CD4-positive, alpha-beta T cell treated with Interleukin-10 for 1 hour (primary cell): ENCODE data around the gene TOP3B.

Experiments
- DNase-seq: peaks from one replicate; pipeline ENCODE4 v3.0.0-alpha.2; 2020

The TOP3B gene, protein sequence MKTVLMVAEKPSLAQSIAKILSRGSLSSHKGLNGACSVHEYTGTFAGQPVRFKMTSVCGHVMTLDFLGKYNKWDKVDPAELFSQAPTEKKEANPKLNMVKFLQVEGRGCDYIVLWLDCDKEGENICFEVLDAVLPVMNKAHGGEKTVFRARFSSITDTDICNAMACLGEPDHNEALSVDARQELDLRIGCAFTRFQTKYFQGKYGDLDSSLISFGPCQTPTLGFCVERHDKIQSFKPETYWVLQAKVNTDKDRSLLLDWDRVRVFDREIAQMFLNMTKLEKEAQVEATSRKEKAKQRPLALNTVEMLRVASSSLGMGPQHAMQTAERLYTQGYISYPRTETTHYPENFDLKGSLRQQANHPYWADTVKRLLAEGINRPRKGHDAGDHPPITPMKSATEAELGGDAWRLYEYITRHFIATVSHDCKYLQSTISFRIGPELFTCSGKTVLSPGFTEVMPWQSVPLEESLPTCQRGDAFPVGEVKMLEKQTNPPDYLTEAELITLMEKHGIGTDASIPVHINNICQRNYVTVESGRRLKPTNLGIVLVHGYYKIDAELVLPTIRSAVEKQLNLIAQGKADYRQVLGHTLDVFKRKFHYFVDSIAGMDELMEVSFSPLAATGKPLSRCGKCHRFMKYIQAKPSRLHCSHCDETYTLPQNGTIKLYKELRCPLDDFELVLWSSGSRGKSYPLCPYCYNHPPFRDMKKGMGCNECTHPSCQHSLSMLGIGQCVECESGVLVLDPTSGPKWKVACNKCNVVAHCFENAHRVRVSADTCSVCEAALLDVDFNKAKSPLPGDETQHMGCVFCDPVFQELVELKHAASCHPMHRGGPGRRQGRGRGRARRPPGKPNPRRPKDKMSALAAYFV

DNA sequence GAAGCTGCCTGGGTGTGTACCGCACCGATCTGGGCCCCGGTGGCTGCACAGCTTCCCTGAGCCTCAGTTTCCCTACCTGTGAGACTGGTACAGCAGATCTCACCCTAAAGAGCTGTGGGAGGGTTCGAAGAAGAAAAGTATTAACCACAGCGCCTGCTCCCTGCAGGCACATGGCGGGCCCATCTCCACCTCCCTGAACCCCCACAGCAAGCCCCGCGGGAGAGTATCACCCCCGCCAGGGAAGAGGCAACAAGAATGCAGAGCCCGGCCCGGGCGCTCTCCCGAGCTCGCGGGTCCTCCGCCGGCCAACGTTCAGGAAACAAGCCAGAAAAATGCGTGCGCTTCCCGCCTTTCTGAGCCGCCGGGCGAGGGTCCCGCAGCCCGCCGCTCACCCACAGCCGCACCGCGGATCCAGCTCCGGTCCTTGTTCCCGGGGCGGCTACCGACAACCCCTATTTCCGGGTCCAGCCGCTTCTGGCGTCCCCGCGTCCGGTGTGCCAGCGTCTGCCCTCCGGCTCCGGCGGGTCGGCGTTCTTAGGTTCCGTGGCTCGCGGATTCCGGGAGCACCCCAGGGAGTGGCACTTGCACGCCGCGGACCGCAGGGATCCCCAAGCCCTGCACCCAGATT is at the start of gene TOP3B:
TSS of gene TOP3B (minus strand) at position 450 of the 628 bp plus-strand sequence. CDS start 7,078 bp downstream, outside the sequence.
- peak; percentile 82 for DNase-seq

DNA sequence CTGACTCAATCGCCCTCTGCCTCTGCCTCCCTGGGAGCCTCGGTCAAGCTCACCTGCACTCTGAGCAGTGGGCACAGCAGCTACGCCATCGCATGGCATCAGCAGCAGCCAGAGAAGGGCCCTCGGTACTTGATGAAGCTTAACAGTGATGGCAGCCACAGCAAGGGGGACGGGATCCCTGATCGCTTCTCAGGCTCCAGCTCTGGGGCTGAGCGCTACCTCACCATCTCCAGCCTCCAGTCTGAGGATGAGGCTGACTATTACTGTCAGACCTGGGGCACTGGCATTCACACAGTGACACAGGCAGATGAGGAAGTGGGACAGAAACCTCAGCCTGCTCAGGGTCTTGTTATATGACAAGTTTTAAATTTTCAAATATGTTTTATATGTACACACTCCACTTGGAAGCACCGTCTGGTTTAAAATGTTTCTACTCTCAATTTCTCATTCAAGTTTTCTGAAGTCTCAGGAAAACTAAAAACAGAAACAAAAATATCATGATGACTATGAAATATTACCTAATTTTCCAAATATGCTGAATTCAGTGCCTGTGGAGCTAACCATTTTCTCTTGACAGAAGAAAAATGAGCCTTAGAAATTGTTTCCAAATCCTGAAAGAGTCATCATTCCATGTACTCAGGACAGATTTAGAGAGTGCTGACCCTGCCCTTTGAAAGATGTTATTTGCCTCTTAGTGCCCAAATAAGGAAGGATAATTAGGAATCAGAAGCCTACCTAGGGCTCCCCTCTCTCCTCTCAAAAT is 48.8 kb upstream of the TOP3B start:
- no peak for DNase-seq

DNA sequence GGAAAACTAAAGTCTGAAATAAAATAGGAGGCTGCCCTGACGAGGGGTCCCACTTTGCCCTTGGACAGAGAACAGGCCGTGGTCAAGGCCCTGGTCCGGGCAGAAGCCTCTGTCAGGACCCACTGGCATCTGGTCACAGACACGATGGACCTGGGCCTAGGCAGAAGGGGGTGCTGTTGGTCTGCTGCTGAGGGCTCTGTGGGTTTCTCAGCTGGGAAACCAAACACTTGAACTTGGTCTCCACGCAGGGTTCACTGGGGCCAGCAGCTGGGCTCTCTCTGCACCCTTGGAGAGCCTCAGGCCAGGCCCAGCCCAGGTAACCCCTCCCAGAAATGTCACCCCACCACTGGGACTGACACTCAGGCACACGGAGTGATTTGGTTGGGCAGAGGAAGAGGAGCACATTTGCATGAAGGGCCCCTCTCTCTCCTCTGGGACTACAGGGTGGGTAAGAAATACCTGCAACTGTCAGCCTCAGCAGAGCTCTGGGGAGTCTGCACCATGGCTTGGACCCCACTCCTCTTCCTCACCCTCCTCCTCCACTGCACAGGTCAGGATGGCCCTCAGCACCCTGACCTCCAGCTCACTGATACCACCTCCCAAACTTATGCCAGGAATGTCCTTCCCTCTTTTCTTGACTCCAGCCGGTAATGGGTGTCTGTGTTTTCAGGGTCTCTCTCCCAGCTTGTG is 48.1 kb upstream of the TOP3B start:
- no peak for DNase-seq

DNA sequence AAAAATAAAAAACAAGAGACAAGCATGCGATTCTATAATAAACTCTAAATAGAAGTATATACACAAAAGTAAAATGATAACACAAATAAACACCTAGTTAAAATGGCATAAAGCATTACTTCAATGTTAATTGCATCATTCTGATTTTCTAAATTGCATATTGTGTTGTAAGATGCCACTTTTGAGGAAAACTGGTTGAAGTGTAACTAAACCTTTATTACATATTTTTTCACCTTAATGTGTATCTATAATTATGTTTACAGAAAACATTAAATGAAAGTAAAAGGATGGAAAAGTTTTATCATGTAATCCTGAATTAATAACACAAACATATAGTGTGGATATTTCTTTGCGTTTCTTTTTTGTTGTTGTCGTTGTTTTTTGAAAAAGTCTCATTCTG is 45.4 kb upstream of the TOP3B start:
- DNase-seq = no peak

DNA sequence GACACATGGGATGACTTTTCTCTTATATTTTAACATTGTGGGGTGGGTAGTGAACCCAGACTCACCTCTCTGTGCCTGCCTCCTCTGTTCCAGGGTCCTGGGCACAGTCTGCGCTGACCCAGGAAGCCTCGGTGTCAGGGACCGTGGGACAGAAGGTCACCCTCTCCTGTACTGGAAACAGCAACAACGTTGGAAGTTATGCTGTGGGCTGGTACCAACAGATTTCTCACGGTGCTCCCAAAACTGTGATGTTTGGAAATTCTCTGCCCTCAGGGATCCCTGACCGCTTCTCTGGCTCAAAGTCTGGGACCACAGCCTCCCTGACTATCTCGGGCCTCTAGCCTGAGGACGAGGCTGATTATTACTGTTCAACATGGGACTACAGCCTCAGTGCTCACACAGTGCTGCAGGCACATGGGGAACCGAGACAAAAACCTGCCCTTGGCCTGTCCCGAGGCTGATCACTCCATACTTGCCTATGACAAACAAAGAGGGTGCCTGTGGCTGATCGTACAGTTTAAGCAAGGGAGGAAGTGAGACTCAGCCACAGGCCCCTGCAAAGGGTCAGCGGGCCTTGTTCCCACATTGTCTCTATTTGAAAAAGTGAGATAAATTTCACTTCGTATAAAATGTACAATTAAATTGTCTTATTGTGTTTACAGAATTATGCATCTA is 43.7 kb upstream of the TOP3B start:
- DNase-seq = no peak

DNA sequence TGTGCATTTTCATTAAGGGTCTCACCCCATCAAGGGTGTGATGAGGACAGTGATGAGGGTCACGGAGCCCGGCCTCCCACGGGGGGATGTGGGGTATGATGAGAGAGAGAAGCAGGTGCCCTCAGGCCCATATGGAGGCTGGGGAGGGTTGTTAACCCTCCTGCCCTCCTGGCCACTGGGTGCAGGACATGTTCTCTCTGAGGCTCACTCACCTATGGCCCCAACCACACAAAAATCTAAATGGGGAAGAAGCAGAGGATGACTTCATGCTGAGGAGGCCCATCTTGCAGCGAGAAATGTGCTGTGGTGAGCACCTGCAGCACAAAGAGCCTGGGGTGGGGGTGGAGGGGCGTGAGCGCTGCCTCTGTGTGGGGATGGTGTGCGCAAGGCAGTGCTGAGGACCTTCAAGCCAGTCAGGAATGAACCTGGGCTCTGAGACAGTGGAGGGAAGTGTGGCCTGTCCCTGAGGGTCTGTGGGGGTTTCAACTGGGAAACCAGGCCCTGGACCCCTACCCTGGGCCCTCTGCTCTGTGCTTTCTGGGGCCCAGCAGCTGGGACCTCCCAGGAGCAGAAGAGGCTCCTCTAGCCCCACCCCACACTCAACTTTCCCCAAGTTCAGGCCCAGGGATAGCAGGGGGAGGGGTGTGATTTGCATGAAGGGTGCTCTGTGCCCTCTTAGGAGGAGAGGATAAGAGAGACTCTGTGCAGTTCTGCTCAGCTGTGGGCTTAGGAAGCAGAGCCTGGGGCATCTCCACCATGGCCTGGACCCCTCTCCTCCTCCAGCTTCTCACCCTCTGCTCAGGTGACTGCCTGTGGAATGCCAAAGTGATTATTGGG is 43.0 kb upstream of the TOP3B start:
- DNase-seq = no peak

DNA sequence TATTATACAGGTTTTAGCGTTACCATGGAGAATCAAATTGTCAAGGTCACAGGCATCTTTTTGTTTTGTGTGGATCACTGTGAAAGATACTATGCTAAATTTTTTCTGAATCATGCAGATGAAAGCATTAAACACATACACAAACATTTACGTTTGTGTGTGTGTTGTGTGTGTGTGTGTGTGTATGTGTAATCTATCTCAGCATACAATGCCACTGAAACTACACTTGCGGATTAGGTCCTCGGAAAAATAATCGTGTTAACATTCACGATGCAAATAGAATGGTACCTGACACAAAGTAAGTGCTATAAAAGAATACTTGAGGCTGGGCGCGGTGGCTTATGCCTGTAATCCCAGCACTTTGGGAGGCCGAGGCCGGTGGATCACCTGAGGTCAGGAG is 41.9 kb upstream of the TOP3B start:
- no peak for DNase-seq

DNA sequence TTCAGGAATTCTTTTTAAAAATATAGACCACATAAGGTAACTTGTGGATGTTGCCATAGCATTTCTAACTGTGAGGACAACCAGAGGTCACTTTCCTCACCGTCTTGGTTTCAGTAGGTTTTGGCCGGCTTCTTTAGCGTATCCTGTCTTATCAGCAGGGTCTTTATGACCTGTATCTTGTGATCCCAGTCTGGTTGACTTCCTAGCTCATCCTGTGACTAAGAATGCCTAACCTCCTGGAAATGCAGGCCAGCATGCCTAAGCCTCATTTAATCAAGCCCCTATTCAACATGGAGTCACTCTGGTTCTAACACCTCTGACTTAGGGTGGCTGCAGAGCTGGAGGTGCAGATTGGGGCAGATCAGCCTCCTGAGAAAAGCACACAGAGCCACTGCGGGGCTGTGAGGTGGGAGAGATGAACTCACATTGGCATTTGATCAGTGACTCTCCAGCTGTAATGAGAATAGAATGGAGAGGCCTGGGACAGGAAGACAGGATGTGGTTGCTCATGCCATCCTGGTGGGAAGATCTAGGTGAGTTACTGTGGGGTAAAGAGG is 41.1 kb upstream of the TOP3B start:
- no peak for DNase-seq

DNA sequence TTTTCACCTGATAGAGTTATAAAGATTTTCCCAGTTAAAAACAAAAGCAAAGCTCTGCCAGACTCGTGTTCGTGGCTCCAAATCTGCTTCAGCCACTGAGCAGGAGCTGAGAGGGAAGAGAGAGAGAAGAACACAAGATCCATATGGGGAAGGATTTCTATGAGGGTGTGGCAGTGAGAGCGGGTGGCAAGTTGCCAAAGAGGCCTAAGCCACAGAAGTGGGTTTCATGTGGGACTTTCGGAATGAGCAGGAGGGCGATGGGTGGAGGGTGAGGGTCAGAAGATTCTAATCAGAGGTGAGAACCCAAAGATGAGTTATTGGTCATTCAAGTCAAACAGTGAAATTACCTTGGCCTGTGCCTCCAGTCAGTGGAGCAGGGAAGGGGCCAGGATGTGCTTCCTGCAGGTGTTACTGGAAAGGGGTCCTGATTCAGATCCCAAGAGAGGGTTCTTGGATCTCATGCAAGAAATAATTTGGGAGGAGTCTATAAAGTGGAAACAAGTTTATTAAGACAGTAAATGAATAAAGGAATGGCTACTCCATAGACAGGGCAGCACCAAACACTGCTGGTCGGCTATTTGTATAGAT is 40.5 kb upstream of the TOP3B start:
- DNase-seq = no peak

DNA sequence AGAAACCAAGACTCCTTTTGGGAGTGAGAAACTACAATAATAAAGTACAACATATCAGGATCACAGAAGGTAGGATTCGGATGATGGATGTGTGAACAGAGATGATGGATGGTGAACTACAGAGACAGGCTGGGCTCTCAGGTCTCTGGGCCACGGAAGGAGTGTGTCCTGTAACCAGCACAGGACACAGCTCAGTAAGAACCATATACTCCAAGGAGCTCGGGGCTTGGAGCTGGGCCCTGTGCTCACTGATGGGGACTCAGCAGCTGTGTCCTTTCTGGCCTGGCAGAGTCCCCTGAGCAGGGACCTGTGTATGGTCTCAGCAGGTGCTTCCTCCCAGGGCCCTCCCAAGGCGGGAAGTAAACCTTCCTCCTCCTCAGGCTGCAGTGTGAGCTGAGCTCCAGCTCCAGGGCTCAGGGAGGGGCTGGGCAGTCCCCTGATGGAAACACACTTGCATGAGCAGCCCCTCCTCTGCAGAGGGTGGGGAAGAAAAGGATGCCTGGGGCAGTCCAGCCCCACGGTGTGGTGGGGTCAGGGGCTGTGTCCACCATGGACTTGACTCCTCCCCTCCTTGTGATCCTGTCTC is 39.8 kb upstream of the TOP3B start:
- DNase-seq = no peak

DNA sequence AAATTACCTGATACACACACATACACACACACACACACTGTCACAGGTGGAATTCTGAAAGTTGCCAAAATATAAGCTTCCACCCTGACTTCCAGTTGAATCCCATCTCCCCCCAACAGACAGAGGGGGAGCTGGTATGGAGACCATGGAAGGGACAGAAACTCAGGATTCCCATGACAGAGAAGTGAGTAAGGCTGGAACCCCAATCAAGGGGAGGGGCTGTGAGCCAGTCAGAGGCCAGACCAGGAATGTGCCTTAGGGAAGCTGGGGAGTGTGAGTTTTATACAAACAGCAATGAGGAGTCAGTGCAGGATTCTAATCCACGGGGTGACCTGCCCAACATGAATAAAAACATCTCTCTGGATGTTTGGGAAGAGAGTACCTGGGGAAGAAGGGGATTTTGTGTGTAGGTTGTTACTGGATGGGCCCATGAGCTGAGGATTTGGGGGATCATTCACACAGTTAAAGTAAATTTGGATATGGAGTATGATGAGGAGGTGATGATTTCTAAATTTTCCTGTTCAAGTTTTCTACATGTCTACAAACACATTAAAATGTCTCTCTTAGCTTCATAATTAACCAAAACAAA is 38.7 kb upstream of the TOP3B start:
- DNase-seq = no peak

DNA sequence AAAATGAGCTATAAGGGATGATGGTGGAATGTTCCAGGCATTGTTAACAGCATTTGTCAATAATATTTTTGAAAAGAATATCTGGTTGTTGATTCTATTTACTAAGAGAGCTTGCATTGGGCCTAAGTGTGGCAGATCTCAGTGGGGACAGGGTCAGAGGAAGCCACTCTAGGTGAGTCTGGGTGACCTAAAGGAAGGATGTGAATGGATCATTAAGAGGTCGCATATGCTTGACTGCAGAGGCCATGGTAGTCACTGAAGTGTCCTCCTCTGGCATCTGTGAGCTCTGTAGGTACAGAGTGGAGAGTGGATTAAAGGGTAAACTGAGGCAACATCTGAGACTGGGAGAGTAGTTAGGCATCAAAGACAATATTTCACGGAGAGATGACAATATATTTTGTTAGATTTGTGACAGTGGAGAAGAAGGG is 37.9 kb upstream of the TOP3B start:
- no peak for DNase-seq

DNA sequence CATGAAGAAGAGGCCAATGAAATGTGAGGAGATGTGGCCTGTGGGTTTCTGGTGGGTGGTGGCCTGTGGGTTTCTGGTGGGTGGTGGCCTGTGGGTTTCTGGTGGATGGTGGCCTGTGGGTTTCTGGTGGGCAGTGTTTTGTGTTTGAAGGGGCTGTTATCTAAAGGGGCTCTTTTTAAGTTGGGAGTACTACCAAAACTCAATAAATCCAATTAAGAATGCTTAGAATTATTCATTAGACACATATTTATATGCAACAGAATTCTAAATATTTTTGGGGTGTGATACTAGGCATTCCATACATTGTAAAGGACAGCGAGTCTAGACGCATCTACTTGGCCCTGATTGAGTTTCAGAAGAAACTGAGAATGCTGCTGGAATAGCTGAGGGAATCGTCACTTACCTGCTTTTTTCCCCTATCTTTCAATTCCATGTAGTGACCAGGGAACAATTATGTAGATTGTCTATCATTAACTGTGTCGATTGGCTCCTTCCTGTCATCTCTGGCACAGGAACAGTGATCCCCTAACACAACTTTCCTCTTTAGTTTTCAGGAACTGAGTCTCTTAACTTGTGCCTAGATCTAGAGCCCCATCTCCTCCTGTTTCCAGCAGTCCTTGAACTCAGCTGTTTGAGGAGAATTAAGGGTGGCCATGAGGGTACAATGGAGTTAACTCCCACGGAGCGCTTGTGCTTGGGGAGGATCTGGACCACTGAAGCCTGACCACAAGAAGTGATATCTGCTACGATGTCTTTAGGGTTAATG is 37.3 kb upstream of the TOP3B start:
- DNase-seq = no peak

DNA sequence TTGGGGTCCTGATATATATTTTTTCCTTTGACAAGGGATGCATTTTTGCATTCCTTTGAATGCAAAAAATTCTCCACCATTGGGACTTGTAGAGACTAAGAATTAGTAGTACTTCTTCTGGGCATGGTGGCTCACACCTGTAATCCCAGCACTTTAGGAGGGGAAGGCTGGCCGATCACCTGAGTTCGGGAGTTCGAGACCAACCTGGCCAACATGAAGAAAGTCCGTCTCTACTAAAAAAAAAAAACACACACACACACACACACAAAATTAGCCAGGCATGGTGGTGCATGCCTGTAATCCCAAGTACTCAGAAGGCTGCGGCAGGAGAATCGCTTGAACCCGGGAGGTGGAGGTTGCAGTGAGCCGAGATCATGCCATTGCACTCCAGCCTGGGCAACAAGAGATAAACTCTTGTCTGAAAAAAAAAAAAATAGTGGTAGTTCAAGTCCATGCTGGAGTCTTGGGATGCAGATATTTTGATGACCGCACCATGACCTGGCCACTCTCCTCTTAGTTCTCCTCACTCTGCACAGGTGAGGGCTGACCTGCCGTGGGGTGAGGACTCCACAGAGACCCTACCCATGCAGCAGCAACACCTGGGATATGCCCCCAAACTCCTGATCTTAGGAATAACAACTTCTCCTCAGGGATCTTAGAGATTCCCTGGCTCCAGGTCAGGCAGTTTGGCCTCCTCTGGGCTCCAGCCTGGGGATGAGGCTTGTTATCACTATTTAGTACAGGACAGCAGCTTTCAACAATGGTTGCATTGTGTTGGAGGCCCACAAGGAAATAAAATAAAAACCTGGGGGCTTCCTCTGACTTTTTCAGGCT is 36.5 kb upstream of the TOP3B start:
- no peak for DNase-seq

DNA sequence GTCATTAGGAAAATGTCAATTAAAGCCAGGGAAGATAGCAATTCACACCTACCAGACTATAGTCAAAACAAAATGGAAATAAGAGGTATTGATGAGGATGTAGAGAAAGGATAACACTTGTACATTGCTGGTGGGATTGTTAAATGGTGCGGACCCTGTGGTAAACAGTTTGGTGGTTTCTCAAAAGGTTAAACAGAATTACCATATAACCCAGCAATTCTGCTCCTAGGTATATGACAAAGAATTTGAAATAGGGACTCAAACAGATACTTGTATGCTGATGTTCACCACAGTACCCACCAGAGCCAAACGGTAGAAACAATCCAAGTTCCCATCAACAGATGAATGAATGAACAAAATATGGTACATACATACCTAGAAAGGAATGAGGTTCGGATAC is 33.0 kb upstream of the TOP3B start:
- no peak for DNase-seq

DNA sequence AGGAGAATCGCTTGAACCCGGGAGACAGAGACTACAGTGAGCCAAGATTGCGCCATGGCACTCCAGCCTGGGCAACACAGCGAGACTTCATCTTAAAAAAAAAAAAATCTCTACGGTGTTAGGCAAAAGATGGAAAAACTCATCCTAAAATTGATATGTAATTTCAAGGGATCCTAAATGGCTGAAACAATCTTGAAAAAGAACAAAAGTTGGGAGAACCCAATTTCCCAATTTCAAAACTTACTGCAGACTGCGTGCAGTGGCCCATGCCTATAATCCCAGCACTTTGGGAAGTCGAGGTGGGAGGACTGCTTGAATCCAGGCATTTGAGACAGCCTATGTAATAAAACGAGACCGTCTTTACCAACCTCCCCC is 31.7 kb upstream of the TOP3B start:
- no peak for DNase-seq

DNA sequence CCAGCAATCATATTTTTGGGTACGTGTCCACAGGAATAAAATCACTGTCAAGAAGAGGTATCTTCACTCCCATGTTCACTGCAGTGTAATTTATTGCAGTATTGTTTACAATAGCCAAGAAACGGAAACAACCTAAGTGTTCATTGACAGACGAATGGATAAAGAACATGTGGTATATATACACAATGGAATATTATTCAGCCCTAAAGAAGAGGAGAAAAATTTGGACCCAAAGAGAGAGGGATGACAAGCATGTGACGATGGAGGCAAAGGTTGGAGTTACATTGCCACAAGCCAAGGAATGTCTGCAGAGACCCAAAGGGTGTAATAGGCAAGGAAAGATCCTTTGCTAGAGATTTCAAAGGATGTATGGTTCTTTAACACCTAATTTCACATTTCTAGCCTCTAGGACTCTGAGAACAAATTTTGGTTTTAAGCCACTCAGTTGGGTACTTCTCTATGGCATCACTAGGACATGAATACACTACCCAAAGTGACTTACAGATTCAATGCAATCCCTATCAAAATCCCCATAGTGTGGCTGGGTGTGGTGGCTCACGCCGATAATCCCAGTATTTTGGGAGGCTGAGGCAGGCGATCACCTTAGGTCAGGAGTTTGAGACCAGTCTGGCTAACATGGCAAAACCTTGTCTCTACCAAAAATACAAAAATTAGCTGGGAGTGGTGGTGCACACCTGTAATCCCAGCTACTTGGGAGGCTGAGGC is 31.1 kb upstream of the TOP3B start:
- DNase-seq = no peak
